ENCODE results near the gene SNAI3.

The SNAI3 gene

DNA sequence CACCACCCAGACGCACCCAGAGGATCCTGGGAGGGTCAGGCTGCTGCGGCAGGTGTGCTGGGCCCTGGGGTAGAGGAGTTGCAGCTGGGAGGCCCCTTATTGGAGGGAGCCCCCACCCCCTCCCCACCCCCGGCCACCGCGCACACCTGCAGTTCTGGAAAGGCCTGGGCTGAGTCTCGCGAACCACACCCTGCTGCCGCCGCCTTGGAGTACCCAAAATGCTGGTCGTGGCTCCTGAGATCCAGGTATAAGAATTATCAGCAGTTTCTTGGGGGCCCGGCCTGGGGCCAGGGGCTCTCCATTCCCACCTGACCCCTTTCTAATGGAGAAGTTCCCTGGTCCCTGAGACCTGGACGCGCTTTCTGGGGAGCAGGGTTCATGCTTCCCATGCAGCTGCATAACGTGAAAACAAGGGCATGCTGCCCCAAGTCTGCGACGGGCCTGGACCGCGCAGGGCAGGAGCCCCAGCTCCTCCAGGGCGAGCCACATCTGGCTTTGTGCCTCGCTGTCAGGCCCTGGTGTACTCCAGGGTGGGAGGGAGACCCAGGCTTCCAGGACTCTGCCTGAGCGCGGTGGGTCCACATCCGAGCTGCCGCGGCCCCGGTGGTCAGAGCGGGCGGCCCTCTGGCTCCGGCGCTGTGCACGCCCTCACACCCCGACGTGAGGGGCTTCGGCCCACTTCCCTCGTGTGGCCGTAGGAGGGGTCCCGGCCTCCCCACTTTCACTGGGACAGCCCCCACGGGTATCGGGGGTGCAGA lies 7.3 kb upstream of the SNAI3 start:
- H3K4me3 ChIP-seq: no peak overlapping the region
- no peak overlapping the region for H3K27ac ChIP-seq
- DNase-seq (ENCODE audit: low spot score): no peak
- TF ChIP-seq, protein P1, sequence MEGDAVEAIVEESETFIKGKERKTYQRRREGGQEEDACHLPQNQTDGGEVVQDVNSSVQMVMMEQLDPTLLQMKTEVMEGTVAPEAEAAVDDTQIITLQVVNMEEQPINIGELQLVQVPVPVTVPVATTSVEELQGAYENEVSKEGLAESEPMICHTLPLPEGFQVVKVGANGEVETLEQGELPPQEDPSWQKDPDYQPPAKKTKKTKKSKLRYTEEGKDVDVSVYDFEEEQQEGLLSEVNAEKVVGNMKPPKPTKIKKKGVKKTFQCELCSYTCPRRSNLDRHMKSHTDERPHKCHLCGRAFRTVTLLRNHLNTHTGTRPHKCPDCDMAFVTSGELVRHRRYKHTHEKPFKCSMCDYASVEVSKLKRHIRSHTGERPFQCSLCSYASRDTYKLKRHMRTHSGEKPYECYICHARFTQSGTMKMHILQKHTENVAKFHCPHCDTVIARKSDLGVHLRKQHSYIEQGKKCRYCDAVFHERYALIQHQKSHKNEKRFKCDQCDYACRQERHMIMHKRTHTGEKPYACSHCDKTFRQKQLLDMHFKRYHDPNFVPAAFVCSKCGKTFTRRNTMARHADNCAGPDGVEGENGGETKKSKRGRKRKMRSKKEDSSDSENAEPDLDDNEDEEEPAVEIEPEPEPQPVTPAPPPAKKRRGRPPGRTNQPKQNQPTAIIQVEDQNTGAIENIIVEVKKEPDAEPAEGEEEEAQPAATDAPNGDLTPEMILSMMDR (IDR thresholded peaks at IDR 0.05): no peak

DNA sequence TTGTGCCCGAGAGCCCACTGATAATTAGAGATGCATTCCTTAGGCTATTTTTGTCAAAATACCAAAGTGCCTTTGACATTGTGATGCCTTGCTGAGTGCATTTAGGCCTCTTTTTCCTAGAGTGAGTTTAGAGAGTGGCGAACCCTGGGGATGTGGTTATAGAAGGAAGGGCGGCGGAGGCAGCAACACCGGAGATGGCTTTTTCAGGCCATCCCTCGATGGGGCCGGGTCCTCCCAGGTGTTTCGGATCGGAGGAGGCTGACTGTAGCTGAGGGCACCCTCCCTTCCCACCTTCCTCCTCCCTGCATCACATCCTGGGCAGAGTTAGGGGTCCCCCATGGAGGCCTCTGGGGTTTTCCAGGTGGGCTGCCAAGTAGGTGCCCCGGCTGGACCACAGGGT lies 6.6 kb upstream of the SNAI3 start:
- DNase-seq (ENCODE audit: low spot score): no peak
- TF ChIP-seq, protein P1 (IDR thresholded peaks at IDR 0.05): no peak
- H3K27ac ChIP-seq: no peak overlapping the region
- H3K4me3 ChIP-seq: no peak overlapping the region

DNA sequence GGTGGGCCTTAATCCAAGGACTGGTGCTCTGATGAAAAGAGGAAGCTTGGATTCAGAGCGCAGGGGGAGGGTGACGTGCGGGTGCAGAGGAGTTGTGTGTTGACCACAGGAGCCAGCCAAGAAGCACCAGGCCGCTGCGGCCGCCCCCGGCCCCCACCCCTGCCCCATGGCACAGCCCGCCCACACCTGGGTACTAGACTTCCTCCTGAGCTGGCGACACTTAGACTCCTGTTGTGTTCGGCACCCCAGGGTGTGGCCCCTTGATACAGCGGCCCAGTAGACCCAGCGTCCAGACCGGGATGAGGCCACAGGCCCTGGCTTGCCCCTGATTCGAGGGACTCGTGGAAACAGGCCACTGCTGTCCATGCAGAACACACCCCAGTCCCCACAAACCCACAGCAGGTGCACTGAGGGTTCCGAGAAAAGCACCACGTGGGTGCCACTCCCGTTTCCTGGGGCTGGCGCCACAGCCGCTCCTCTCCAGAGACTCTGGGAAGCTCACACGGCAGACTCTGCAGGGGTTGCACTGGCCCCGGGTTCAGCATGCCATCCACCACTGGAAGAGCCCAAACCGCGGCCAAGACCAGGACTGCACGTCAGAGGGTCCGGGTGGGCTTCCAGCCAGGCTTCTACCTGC lies 5.7 kb upstream of the SNAI3 start:
- TF ChIP-seq, protein P1 (IDR thresholded peaks at IDR 0.05): no peak
- H3K4me3 ChIP-seq: no peak overlapping the region
- DNase-seq (ENCODE audit: low spot score): no peak
- no peak overlapping the region for H3K27ac ChIP-seq

DNA sequence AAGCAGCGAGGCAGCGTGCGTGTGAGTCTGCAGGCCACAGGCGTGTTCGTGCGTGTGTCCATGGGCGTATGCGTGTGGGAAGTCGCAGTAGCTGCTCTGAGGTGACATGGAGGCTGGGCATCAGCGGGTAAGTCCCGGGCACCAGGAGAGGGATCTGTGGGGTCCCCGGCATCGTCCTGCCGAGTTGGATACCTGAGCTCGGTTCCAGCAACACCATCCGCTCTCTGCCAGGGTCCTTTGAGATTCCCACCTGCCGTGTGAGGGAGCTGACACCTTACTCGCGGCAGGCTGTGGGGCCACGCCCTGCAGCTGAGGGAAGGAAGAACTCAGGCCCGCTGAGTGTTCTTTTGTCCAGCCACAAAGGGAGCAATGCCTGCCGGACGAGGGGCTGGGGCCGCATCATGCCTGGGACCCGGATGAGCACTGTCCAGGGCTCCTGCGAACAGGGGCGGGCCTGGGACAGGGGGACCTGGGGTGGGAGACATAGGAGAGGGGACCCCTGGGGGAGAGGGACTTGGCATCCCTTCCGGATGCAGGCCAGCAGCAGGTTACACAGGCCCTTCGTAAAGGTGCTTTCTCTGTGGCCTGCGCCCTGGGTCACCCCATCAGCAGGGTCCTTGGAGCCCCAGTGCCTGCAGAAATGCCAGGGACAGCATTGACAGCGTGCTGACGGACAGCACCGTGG lies 5.0 kb upstream of the SNAI3 start:
- TF ChIP-seq, protein P1 (IDR thresholded peaks at IDR 0.05): no peak
- Histone ChIP-seq H3K27ac (no peak overlapping the region), H3K4me3 (no peak overlapping the region)
- DNase-seq (ENCODE audit: low spot score): no peak

DNA sequence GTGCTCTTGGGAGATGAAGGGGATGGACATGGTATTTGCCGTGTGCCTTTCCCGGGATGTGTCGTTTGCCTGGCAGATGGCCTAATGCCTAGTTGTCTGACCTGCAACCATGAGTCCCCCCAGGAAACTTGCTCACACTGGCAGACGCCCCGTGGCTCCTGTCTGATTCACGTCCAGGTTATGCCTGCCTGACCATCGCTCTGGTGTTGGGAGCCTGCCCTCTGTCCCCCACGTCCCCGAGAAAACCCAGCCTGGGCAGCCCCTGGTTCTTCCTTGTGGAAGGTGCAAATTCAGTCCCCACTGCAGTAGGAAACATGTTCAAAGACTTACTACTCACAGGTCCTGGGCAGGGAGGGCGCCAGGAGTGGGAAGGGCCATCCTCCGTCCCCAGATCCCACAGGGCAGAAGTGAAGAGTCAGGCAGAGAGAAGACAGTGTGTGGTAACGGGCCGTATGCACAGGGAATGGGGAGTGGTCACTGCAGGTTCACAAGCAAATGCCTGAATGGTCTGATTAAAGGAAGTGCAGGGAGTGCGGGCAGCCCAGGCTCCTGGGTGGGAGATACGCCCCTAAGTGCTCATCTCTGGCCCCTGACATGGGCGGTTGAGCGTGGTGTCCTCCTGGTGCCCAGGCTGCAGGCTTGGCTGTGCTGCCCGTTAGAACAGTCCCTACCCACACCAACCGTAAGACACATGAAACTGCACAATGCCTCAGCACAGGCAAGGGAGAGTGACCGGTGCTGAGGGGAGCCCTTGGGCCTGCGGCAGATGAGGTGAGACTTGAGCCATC lies 4.2 kb upstream of the SNAI3 start:
- TF ChIP-seq, protein P1 (IDR thresholded peaks at IDR 0.05): no peak
- no peak overlapping the region for H3K27ac ChIP-seq
- no peak overlapping the region for H3K4me3 ChIP-seq
- no peak for DNase-seq (ENCODE audit: low spot score)

DNA sequence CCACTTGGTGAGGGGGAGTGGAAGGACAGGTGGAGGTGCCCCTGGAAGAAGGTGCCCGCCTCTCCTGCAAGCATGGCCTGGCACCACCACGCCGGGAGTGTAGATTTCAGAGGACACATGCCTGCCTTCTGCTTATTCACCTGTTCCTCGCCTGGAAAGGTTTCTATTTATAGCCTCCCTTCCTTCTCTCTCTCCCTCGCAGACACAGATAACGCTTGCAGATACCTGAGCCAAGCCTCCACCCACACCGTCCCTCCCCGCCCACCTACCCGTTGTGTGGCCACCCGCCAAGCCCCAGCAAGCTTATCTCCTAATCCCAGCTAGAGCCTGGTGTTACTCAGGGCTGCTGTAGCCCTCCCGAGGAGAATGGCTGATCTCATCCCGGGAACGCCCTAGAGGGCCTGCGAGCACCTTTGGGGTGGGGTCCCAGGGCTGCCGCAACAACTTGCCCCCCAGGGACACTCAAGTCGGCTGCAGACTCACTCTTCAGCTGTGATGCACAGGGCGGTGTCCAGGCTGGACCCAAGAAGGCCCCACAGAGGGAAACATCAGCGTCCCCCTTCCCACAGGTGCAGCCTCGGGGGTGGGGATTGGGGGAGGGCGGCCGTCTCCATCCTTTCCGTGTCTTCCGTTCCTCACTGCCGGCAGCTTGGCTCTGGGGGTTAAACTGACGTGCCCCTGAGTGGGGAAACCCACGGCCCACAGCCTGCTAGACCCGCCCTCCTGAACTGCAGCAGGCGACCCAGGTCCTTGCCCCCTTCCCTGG lies 1.9 kb upstream of the SNAI3 start:
- no peak overlapping the region for H3K27ac ChIP-seq
- TF ChIP-seq, protein P1 (IDR thresholded peaks at IDR 0.05): no peak
- DNase-seq (ENCODE audit: low spot score): no peak
- no peak overlapping the region for H3K4me3 ChIP-seq

Data from coronary artery (tissue), 2 donors.